Measurements from ENCODE around the gene POMGNT1. TPM values are rescaled to one million over a fixed set of nuclear protein-coding genes. Genes with fewer than 3 reads are reported as not detected.

The POMGNT1 gene
- total and polyA plus RNA-seq, 2 of the 13 experiments (the other 11 are each of a cell fraction or from before 2014, with no cell fraction given) = 33.9 to 46.8 TPM

- H3K79me2 ChIP-seq (ENCODE audit: insufficient read depth, low read length) = no peaks in the 10 kb centered on the region
- H2AFZ ChIP-seq (ENCODE audit: low read length) = no peak overlapping the region
- peaks cover 0 to 3% of the 10 kb centered on the region in 2 experiments; a peak in 1 of 5 replicates for H3K36me3 ChIP-seq (replicated peaks in 1 of 2; ENCODE audit: control insufficient read depth in 1 of 2, insufficient read depth in 2 of 2, low read length in 2 of 2)
- FAIRE-seq (no peak), DNase-seq (ENCODE audit: low spot score) (no peak), ATAC-seq (no peak)
- H3K9ac ChIP-seq (ENCODE audit: insufficient read depth, low read depth, low read length) = no peak overlapping the region
- peak overlapping the region; percentile 71 for H3K27ac ChIP-seq (ENCODE audit: extremely low read length, insufficient read depth, low read length)
- H4K20me1 ChIP-seq (ENCODE audit: insufficient read depth, low read length) = no peaks in the 10 kb centered on the region
- peak overlapping the region in 1 of 3 experiments; percentile 20; a peak in 1 of 6 replicates for H3K4me3 ChIP-seq (replicated peaks in 1 of 3; ENCODE audit: insufficient read depth in 1 of 3, low read depth in 2 of 3, low read length in 3 of 3)
- no peaks in the 10 kb centered on the region for H3K27me3 ChIP-seq (ENCODE audit: control insufficient read depth in 1 of 2, insufficient read depth in 2 of 2, low read length in 2 of 2)
- H3K4me1 ChIP-seq (ENCODE audit: insufficient read depth, low read length) = peaks cover 65% of the 10 kb centered on the region
- BruUV-seq (replicated peaks) = no TSS peak
- intact Hi-C loops (cut with micrococcal nuclease; ENCODE audit: unreplicated experiment) (no loop called here), in situ Hi-C loops (cut with HindIII; ENCODE audit: extremely low pct_ligation_motif_present, low pct_unique_long_range_greater_than_20kb) (loop anchor here (5.0 kb wide), 1 partner anchor 38 kb away; no protein-coding TSS in a partner anchor)
- ChIA-PET POLR2A (interaction anchor here (1.2 to 3.3 kb wide), 6 partner anchors 9 to 63 kb away, joined by 3 to 24 read pairs (median 5); partner anchors contain the start of genes POMGNT1 and RAD54L), CTCF (ENCODE audit: low intra/inter-chr PET ratio, low total read pairs) (no interaction called here)
- WGBS (ENCODE audit: low lambda C conversion rate) = 96% methylated on average over 8 of the region's 12 CpGs
- peak overlapping the region; percentile 59 for H3K4me2 ChIP-seq (ENCODE audit: low read depth, low read length)
- no peaks in the 10 kb centered on the region for H3K9me3 ChIP-seq (ENCODE audit: low read length)
- peak; percentile 27 for TF ChIP-seq AGO2 (optimal IDR thresholded peaks at IDR 0.05; ENCODE audit: low read depth, low read length)
- 0 out of 2 replicates have a peak, but pooled peaks have one; percentile 4 for TF ChIP-seq ZNF747 (CRISPR knock-in tag; IDR thresholded peaks at IDR 0.05; ENCODE audit: borderline replicate concordance)
- TF ChIP-seq TBX2 (CRISPR knock-in tag; IDR thresholded peaks at IDR 0.05; ENCODE audit: borderline replicate concordance) = 0 out of 2 replicates have a peak, but pooled peaks have one; percentile 1
- TF ChIP-seq, protein P1, sequence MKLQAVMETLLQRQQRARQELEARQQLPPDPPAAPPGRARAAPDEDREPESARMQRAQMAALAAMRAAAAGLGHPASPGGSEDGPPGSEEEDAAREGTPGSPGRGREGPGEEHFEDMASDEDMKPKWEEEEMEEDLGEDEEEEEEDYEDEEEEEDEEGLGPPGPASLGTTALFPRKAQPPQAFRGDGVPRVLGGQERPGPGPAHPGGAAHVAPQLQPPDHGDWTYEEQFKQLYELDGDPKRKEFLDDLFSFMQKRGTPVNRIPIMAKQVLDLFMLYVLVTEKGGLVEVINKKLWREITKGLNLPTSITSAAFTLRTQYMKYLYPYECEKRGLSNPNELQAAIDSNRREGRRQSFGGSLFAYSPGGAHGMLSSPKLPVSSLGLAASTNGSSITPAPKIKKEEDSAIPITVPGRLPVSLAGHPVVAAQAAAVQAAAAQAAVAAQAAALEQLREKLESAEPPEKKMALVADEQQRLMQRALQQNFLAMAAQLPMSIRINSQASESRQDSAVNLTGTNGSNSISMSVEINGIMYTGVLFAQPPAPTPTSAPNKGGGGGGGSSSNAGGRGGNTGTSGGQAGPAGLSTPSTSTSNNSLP (IDR thresholded peaks at IDR 0.05; ENCODE audit: low read depth, low read length) = no peak
Measured at GRCh38 chr1:46183926-46184557, 14.2 kb downstream of the POMGNT1 start.

Data from HepG2 (cell line).